Stimulated activated CD8-positive, alpha-beta memory T cell treated with anti-CD3 and anti-CD28 coated beads, Interleukin-7, amount 100 ng/mL, for 24 hours (primary cell): ENCODE results near the gene SFTPA1.
A peak's percentile ranks its signal among the peaks of the same experiment; 100 is the strongest.
"Not testable (repeated sequence)": the region's sequence is repeated elsewhere in the genome, so short reads cannot be mapped to it uniquely, and the experiment has no call there.

Experiments
- DNase-seq: peaks from one replicate; pipeline ENCODE4 v3.0.0-alpha.2; 2020; ENCODE audit warnings: low read depth

SFTPA1 gene

GRCh38 chr10:79610601-79611191 lies at the start of gene SFTPA1:
SFTPA1 (plus strand) TSS chr10:79610939; CDS start chr10:79611826, 887 bp downstream.
- no peak for DNase-seq

- DNase-seq: no peak
Measured at GRCh38 chr10:79561257-79561656, 49.5 kb upstream of the SFTPA1 start.

- peak; percentile 23 for DNase-seq
Measured at GRCh38 chr10:79562135-79562756, 48.5 kb upstream of the SFTPA1 start.

- no peak for DNase-seq
Measured at GRCh38 chr10:79563426-79563825, 47.3 kb upstream of the SFTPA1 start.

GRCh38 chr10:79570624-79571023 lies 40.1 kb upstream of the SFTPA1 start:
- not testable (repeated sequence) for DNase-seq

- no peak for DNase-seq
Measured at GRCh38 chr10:79579361-79579760, 31.4 kb upstream of the SFTPA1 start.

- no peak for DNase-seq
Measured at GRCh38 chr10:79581044-79581443, 29.7 kb upstream of the SFTPA1 start.

- no peak for DNase-seq
Measured at GRCh38 chr10:79582096-79582495, 28.6 kb upstream of the SFTPA1 start.

GRCh38 chr10:79582954-79583353 lies 27.8 kb upstream of the SFTPA1 start:
- DNase-seq: not testable (repeated sequence)

GRCh38 chr10:79583488-79584024 lies 27.2 kb upstream of the SFTPA1 start:
- no peak for DNase-seq

- DNase-seq: no peak
Measured at GRCh38 chr10:79585870-79586527, 24.7 kb upstream of the SFTPA1 start.

GRCh38 chr10:79586933-79587332 lies 23.8 kb upstream of the SFTPA1 start:
- no peak for DNase-seq

- no peak for DNase-seq
Measured at GRCh38 chr10:79588800-79589199, 21.9 kb upstream of the SFTPA1 start.

- DNase-seq: no peak
Measured at GRCh38 chr10:79593377-79593776, 17.4 kb upstream of the SFTPA1 start.

- not testable (repeated sequence) for DNase-seq
Measured at GRCh38 chr10:79594565-79594964, 16.2 kb upstream of the SFTPA1 start.

GRCh38 chr10:79595510-79595909 lies 15.2 kb upstream of the SFTPA1 start:
- DNase-seq: no peak

- not testable (repeated sequence) for DNase-seq
Measured at GRCh38 chr10:79599644-79600043, 11.1 kb upstream of the SFTPA1 start.

GRCh38 chr10:79601939-79602338 lies 8.8 kb upstream of the SFTPA1 start:
- no peak for DNase-seq

- DNase-seq: no peak
Measured at GRCh38 chr10:79602953-79603352, 7.8 kb upstream of the SFTPA1 start.

- no peak for DNase-seq
Measured at GRCh38 chr10:79604294-79604693, 6.4 kb upstream of the SFTPA1 start.

GRCh38 chr10:79605308-79605707 lies 5.4 kb upstream of the SFTPA1 start:
- DNase-seq: no peak

- no peak for DNase-seq
Measured at GRCh38 chr10:79608505-79609375, 2.0 kb upstream of the SFTPA1 start.
